PC-3 (cell line): ENCODE results near the gene MORC3. TPM values are rescaled to one million over a fixed set of nuclear protein-coding genes. Genes with fewer than 3 reads are reported as not detected.
"Not testable (repeated sequence)": the region's sequence is repeated elsewhere in the genome, so short reads cannot be mapped to it uniquely, and the experiment has no call there.

ENCODE experiments used
- ATAC-seq: fragments of 200-7000 bp; cut with Tn5 transposase; 2 replicates; pipeline ENCODE4 v1.9.1; 2020; ENCODE audit warnings: mild to moderate bottlenecking, moderate library complexity
- BruUV-seq: library from RNA; stranded (reverse); fragments of 400-500 nt; replicated peaks from 2 replicates; lab custom pipeline; 2021; lab: Mats Ljungman, UMichigan
- CTCF ChIA-PET: fragments of 300-600 bp; sonication (Branson Sonifier 250); formaldehyde crosslinking; loops from one replicate; lab custom pipeline; 2022; ENCODE audit warnings: antibody characterized with exemption; lab: Charles Lee
- POLR2A ChIA-PET: fragments of 300-600 bp; sonication (Branson Sonifier 250); formaldehyde crosslinking; loops from one replicate; lab custom pipeline; 2022; ENCODE audit warnings: antibody characterized with exemption; ENCODE audit not compliant: unreplicated experiment; lab: Charles Lee
- DNase-seq: peaks from one replicate; pipeline ENCODE4 v3.0.0-alpha.2; 2015
- H2AFZ ChIP-seq: fragments of 300-600 bp; sonication (generic); 2 replicates; pipeline ENCODE4 v1.6.0; 2016; ENCODE audit warnings: antibody characterized with exemption, low read length
- H3F3A ChIP-seq: fragments of 300-600 bp; sonication (generic); one replicate; pipeline ENCODE4 v1.6.0; 2017; ENCODE audit warnings: antibody characterized with exemption, low read length, control low read depth, mild to moderate bottlenecking; ENCODE audit not compliant: unreplicated experiment
- H3K27ac ChIP-seq: fragments of 300-600 bp; sonication (generic); 2 replicates; pipeline ENCODE4 v1.5.1; 2016; ENCODE audit warnings: mild to moderate bottlenecking, low read length
- H3K27me3 ChIP-seq: fragments of 300-600 bp; sonication (generic); 2 replicates; pipeline ENCODE4 v1.6.1; 2016; ENCODE audit warnings: low read length, mixed read lengths
- H3K36me3 ChIP-seq: fragments of 300-600 bp; sonication (generic); 2 replicates; pipeline ENCODE4 v1.6.1; 2016; ENCODE audit warnings: low read depth, mixed run types, low read length, mixed read lengths
- H3K4me1 ChIP-seq: fragments of 300-600 bp; sonication (generic); 2 replicates; pipeline ENCODE4 v1.5.1; 2016; ENCODE audit warnings: low read length; ENCODE audit not compliant: insufficient read depth
- H3K4me2 ChIP-seq: fragments of 300-600 bp; sonication (generic); 2 replicates; pipeline ENCODE4 v1.6.0; 2016; ENCODE audit warnings: low read length
- H3K4me3 ChIP-seq: fragments of 300-600 bp; sonication (generic); 2 replicates; pipeline ENCODE4 v1.5.1; 2016; ENCODE audit warnings: mild to moderate bottlenecking, low read length, mixed read lengths
- H3K79me2 ChIP-seq: fragments of 300-600 bp; sonication (generic); 2 replicates; pipeline ENCODE4 v1.6.1; 2017; ENCODE audit warnings: low read length, mixed read lengths
- H3K9ac ChIP-seq: fragments of 300-600 bp; sonication (generic); 2 replicates; pipeline ENCODE4 v1.6.0; 2016; ENCODE audit warnings: mild to moderate bottlenecking, low read length
- H3K9me2 ChIP-seq: fragments of 300-600 bp; sonication (generic); replicated peaks from 2 replicates; pipeline ENCODE4 v1.6.1; 2016; ENCODE audit warnings: mixed run types, low read length, mixed read lengths
- H3K9me3 ChIP-seq: fragments of 300-600 bp; sonication (generic); 2 replicates; pipeline ENCODE4 v1.6.1; 2016; ENCODE audit warnings: low read length, mixed read lengths
- H4K20me1 ChIP-seq: fragments of 300-600 bp; sonication (generic); 2 replicates; pipeline ENCODE4 v1.6.1; 2016; ENCODE audit warnings: low read length, mixed read lengths
- EZH2 ChIP-seq: fragments of 300-600 bp; sonication (generic); IDR thresholded peaks from one replicate; pipeline ENCODE4 v1.6.1; 2017; ENCODE audit warnings: antibody characterized with exemption, mild to moderate bottlenecking, low read length; ENCODE audit not compliant: unreplicated experiment
- EZH2phosphoT487 ChIP-seq: fragments of 300-600 bp; sonication (generic); IDR thresholded peaks from 2 replicates; pipeline ENCODE4 v1.6.1; 2018; ENCODE audit warnings: mild to moderate bottlenecking, antibody characterized with exemption, low read length, borderline replicate concordance
- intact Hi-C: fragments of 100-400 bp; cut with micrococcal nuclease; formaldehyde crosslinking; loops from 2 replicates; pipeline ENCODE4 v1.9.0; 2023
- total RNA-seq: library from RNA; depleted of rRNA; stranded (reverse); fragments of >200 nt; gene quantifications from 2 replicates; pipeline ENCODE4 v1.2.3, GENCODE V29; 2014
- TF ChIP-seq, protein P1 (sequence below): fragments of 300-600 bp; sonication (generic); conservative IDR thresholded peaks from 2 replicates; pipeline ENCODE4 v1.5.1; 2017; ENCODE audit warnings: antibody characterized with exemption, low read depth, mild to moderate bottlenecking, low read length

MORC3 gene
- total RNA-seq, 1 experiment from 2014 or later = 23.0 TPM

DNA sequence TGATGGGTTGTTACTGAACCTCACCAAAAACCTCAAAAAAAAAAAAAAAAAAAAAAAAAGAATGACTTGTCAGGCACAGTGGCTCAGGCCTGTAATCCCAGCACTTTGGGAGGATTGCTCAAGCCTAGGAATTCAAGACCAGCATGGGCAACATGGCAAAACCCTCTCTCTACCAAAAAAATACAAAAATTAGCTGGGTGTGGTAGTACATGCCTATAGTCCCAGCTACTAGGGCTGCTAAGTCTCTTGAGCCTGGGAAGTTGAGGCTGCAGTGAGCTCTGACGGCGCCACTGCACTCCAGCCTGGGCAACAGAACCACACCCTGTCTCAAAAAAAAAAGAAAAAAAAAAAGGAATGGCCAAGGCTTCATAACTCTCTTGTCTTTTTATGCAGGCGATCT lies 76.3 kb downstream of the MORC3 start:
- CTCF ChIA-PET = no interaction called here
- Histone ChIP-seq H3K9me2 (no peaks in the 10 kb centered on the region), H3K27ac (no peak overlapping the region), H4K20me1 (no peaks in the 10 kb centered on the region), H2AFZ (no peak overlapping the region), H3K4me2 (no peak overlapping the region), H3K4me1 (no peaks in the 10 kb centered on the region), H3K9ac (no peak overlapping the region), H3K36me3 (peaks cover 21% of the 10 kb centered on the region; the same call in 1 of the 2 replicates), H3K4me3 (no peak overlapping the region), H3K79me2 (no peaks in the 10 kb centered on the region), H3K27me3 (no peaks in the 10 kb centered on the region), H3F3A (no peaks in the 10 kb centered on the region), H3K9me3 (no peaks in the 10 kb centered on the region)
- BruUV-seq = no TSS peak
- POLR2A ChIA-PET = no interaction called here
- no peak for TF ChIP-seq EZH2phosphoT487
- TF ChIP-seq EZH2 = no peak
- TF ChIP-seq, protein P1, sequence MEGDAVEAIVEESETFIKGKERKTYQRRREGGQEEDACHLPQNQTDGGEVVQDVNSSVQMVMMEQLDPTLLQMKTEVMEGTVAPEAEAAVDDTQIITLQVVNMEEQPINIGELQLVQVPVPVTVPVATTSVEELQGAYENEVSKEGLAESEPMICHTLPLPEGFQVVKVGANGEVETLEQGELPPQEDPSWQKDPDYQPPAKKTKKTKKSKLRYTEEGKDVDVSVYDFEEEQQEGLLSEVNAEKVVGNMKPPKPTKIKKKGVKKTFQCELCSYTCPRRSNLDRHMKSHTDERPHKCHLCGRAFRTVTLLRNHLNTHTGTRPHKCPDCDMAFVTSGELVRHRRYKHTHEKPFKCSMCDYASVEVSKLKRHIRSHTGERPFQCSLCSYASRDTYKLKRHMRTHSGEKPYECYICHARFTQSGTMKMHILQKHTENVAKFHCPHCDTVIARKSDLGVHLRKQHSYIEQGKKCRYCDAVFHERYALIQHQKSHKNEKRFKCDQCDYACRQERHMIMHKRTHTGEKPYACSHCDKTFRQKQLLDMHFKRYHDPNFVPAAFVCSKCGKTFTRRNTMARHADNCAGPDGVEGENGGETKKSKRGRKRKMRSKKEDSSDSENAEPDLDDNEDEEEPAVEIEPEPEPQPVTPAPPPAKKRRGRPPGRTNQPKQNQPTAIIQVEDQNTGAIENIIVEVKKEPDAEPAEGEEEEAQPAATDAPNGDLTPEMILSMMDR = no peak
- intact Hi-C loops = no loop called here
- no peak for DNase-seq
- no peak for ATAC-seq

DNA sequence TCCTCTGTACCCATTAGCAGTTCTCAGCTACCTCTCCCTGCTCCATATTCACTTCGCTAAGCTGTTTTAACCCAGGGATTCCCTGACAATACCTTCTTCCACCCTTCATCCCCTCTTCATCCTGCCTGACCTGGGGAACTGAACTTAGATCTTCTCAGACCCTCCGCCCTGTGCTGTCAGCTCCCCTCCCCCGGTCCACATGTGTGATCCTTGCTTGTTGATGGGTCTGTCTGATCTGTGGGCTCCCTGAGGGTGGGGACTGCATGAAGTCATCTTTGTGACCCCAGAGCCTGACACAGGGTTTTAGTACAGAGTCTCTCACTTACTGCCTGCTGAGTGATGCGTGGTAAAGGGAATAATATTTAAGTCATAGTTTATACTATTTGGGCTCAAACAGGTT lies 77.0 kb downstream of the MORC3 start:
- Histone ChIP-seq H3K4me2 (no peak overlapping the region), H3K9me3 (no peaks in the 10 kb centered on the region), H3K4me3 (no peak overlapping the region), H3K9ac (no peak overlapping the region), H3F3A (no peaks in the 10 kb centered on the region), H3K79me2 (no peaks in the 10 kb centered on the region), H3K4me1 (no peaks in the 10 kb centered on the region), H3K27ac (no peak overlapping the region), H3K36me3 (peaks cover 19% of the 10 kb centered on the region; the same call in 1 of the 2 replicates), H3K9me2 (no peaks in the 10 kb centered on the region), H3K27me3 (no peaks in the 10 kb centered on the region), H2AFZ (no peak overlapping the region), H4K20me1 (no peaks in the 10 kb centered on the region)
- POLR2A ChIA-PET = no interaction called here
- DNase-seq = no peak
- no peak for ATAC-seq
- TF ChIP-seq EZH2phosphoT487 (no peak), EZH2 (no peak)
- TF ChIP-seq, protein P1 = no peak
- no TSS peak for BruUV-seq
- CTCF ChIA-PET = no interaction called here
- intact Hi-C loops = no loop called here

DNA sequence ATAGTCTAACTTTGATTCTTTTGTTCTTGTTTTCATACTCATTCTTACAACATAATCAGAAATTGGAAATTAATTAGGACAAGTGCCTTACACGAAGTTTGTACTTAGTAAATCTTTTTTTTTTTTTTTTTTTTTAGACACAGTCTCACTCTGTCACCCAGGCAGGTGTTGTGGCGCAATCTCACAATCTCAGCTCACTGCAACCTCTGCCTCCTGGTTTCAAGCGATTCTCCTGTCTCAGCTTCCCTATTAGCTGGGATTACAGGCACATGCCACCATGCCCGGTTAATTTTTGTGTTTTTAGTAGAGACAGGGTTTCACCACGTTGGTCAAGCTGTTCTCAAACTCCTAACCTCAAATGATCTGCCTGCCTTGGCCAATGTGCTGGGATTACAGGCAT lies 77.6 kb downstream of the MORC3 start:
- H3K27me3 ChIP-seq = no peaks in the 10 kb centered on the region
- BruUV-seq = no TSS peak
- H3K27ac ChIP-seq = no peak overlapping the region
- no peak for DNase-seq
- intact Hi-C loops = no loop called here
- H3K4me1 ChIP-seq = no peaks in the 10 kb centered on the region
- TF ChIP-seq, protein P1 = no peak
- H4K20me1 ChIP-seq = no peaks in the 10 kb centered on the region
- no peak overlapping the region for H3K4me3 ChIP-seq
- no peaks in the 10 kb centered on the region for H3K9me3 ChIP-seq
- no peaks in the 10 kb centered on the region for H3K79me2 ChIP-seq
- no peak overlapping the region for H3K4me2 ChIP-seq
- POLR2A ChIA-PET = no interaction called here
- H3K9ac ChIP-seq = no peak overlapping the region
- no peak overlapping the region for H2AFZ ChIP-seq
- H3K36me3 ChIP-seq = peaks cover 19% of the 10 kb centered on the region; the same call in 1 of the 2 replicates
- no peaks in the 10 kb centered on the region for H3F3A ChIP-seq
- no peak for ATAC-seq
- CTCF ChIA-PET = no interaction called here
- H3K9me2 ChIP-seq = no peaks in the 10 kb centered on the region

DNA sequence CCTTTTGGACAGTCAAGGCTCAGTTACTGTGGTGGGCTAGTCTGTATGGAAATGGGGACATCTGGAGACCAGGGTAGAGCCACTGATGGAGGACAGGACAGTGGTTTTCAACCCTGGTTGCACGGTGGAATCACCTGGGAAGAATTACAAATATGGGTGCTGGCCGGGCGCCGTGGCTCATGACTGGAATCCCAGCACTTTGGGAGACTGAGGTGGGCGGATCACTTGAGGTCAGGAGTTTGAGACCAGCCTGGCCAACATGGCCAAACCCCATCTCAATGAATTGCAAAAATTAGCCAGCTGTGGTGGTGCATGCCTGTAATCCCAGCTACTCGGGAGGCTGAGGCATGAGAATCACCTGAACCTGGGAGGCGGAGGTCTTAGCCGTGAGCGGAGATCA lies 79.7 kb downstream of the MORC3 start:
- BruUV-seq, H3K4me2 ChIP-seq, CTCF ChIA-PET, H3F3A ChIP-seq, H3K4me1 ChIP-seq, H3K79me2 ChIP-seq, POLR2A ChIA-PET, H3K9me2 ChIP-seq, H3K27me3 ChIP-seq, H3K9ac ChIP-seq, intact Hi-C loops, H3K27ac ChIP-seq, H4K20me1 ChIP-seq, H3K9me3 ChIP-seq, DNase-seq, H2AFZ ChIP-seq, H3K4me3 ChIP-seq, ATAC-seq: not testable (repeated sequence)
- H3K36me3 ChIP-seq = peaks cover 25% of the 10 kb centered on the region
